ENCODE results near the gene TPPP2. TPM values are rescaled to one million over a fixed set of nuclear protein-coding genes. Genes with fewer than 3 reads are reported as not detected.
"Not testable (repeated sequence)": the region's sequence is repeated elsewhere in the genome, so short reads cannot be mapped to it uniquely, and the experiment has no call there.

The TPPP2 gene
- total RNA-seq, 1 donor from 2014 or later = not detected

DNA sequence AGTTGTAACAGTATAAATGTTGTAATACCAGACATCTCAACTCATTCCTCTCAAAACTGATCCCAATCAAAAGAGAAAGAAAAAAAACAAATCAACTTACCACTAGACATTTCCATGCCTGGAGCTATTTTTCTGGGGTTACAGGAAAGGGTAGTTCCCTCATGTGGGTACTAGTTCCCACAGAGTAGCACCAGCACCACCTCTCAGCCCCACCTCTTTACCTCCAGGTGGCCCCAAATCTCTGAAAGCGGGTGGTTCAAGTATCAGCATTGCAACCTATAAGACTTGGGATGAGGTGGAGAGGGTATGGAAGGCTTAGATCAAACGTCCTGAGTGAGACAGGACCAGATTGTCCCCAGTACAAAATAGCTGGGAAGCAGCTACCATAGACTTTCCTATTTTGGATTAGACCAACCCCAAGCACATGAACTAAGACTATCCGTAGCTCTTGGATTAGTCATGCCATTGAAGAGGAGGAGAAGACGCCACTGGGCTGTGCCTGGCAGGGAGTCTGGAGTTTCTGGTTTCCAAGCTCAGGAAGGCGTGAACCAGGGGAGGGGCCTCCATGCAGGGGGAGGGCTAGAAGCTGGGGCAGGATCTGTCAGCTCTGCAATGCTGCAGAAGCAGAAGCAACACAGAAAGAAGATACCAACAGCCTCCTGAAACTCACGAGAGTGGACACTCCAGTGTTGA, 31.2 kb upstream of the TPPP2 start, which contains the start of gene SLC39A2:
Gene SLC39A2, plus strand, starts transcription at position 620 of the 693 bp plus-strand sequence. CDS start 154 bp downstream, outside the sequence.
- Histone ChIP-seq H3K27me3 (ENCODE audit: control insufficient read depth, insufficient read depth, low read length) (no peaks in the 10 kb centered on the region), H3K36me3 (ENCODE audit: control insufficient read depth, insufficient read depth, low read length) (peaks cover 4% of the 10 kb centered on the region), H3K4me3 (ENCODE audit: low read depth, low read length) (no peak within 1 kb of the TSS)
- TF ChIP-seq, protein P1, sequence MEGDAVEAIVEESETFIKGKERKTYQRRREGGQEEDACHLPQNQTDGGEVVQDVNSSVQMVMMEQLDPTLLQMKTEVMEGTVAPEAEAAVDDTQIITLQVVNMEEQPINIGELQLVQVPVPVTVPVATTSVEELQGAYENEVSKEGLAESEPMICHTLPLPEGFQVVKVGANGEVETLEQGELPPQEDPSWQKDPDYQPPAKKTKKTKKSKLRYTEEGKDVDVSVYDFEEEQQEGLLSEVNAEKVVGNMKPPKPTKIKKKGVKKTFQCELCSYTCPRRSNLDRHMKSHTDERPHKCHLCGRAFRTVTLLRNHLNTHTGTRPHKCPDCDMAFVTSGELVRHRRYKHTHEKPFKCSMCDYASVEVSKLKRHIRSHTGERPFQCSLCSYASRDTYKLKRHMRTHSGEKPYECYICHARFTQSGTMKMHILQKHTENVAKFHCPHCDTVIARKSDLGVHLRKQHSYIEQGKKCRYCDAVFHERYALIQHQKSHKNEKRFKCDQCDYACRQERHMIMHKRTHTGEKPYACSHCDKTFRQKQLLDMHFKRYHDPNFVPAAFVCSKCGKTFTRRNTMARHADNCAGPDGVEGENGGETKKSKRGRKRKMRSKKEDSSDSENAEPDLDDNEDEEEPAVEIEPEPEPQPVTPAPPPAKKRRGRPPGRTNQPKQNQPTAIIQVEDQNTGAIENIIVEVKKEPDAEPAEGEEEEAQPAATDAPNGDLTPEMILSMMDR (IDR thresholded peaks at IDR 0.05; ENCODE audit: insufficient read depth, low read length, poor library complexity, severe bottlenecking) = no peak
- DNase-seq (ENCODE audit: low read depth) = peak; percentile 23

DNA sequence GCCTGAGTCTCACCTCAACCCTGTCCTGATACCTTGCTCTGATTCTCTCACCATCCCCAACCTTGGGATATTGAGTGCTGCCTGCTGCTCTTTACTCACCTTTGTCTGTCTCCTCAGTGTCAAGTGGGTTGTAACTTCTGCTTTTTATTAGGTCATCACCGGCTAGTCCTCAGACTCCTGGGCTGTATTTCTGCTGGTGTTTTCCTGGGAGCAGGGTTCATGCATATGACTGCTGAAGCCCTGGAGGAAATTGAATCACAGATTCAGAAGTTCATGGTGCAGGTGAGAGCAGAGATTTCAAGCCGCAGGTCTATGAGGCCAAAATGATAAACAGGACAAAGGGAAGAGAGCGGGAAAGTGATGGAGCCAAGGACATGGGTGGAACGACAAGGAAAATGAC, 30.4 kb upstream of the TPPP2 start:
- TF ChIP-seq, protein P1 (IDR thresholded peaks at IDR 0.05; ENCODE audit: insufficient read depth, low read length, poor library complexity, severe bottlenecking) = no peak
- Histone ChIP-seq H3K4me3 (ENCODE audit: low read depth, low read length) (no peak overlapping the region), H3K27me3 (ENCODE audit: control insufficient read depth, insufficient read depth, low read length) (no peaks in the 10 kb centered on the region), H3K36me3 (ENCODE audit: control insufficient read depth, insufficient read depth, low read length) (peaks cover 4% of the 10 kb centered on the region)
- no peak for DNase-seq (ENCODE audit: low read depth)

DNA sequence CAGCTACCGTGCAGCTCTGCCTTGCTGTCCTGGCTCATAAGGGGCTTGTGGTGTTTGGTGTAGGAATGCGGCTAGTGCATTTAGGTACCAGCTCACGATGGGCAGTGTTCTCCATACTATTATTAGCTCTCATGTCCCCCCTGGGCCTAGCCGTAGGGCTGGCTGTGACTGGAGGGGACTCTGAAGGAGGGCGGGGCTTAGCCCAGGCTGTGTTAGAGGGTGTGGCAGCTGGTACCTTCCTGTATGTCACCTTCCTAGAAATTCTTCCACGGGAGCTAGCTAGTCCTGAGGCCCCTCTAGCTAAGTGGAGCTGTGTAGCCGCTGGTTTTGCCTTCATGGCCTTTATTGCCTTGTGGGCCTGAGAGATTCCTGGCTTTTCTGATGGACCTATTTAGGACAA, 28.8 kb upstream of the TPPP2 start:
- H3K36me3 ChIP-seq (ENCODE audit: control insufficient read depth, insufficient read depth, low read length) = peaks cover 2% of the 10 kb centered on the region
- no peak for DNase-seq (ENCODE audit: low read depth)

DNA sequence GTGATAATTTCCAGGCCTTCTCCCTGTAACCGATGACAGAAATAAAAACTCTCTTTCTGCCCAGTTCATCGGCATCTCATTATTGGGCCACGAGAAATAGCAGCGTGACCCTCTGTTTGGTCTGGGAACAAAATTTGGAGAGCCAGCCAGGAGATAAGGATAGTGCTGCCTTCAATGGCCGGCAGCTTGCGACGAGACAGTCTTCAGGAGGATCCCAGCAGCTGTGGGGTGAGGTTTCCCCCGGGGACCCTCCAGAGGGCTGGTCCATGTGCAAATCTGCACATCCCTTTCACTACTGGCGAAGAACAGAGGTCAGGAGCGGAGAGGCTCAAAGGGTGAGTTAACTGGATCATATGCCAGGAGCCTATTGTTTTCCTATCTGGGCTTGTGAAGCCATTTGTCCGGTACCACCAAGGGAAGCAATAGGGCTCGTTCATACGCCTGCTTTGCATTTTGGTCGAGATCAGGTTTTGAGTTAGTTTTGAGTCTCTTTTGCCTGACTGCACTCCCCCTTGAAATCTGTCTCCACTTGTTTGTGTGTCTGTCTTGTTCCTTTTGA, 26.1 kb upstream of the TPPP2 start:
- no peak overlapping the region for H3K4me3 ChIP-seq (ENCODE audit: low read depth, low read length)
- no peaks in the 10 kb centered on the region for H3K36me3 ChIP-seq (ENCODE audit: control insufficient read depth, insufficient read depth, low read length)

More for the DNA sequence above, 28.8 kb upstream of the TPPP2 start:
- no peaks in the 10 kb centered on the region for H3K27me3 ChIP-seq (ENCODE audit: control insufficient read depth, insufficient read depth, low read length)
- TF ChIP-seq, protein P1 (IDR thresholded peaks at IDR 0.05; ENCODE audit: insufficient read depth, low read length, poor library complexity, severe bottlenecking) = no peak
- no peak overlapping the region for H3K4me3 ChIP-seq (ENCODE audit: low read depth, low read length)

DNA sequence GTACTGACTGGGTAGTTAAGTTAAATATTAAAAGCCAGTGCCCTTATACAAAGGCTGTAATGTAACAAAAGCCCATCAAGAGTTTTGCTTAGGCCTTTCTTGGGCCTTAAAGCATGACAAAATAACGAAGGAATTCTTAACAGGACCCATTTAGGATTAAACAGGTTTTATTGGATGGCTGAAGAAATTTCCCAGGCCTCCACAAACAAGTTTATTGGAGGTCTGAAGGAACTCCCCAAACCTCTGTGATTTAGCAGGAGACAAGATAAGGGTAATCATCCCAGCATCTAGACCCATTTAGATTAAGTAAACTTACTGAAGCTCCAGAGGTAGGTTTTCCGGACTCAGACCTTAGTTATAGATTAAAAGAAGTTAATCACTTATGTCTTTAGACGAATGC, 20.3 kb upstream of the TPPP2 start:
- DNase-seq (ENCODE audit: low read depth); H3K36me3 ChIP-seq (ENCODE audit: control insufficient read depth, insufficient read depth, low read length); H3K4me3 ChIP-seq (ENCODE audit: low read depth, low read length); H3K27me3 ChIP-seq (ENCODE audit: control insufficient read depth, insufficient read depth, low read length): not testable (repeated sequence)

More for the DNA sequence above, 26.1 kb upstream of the TPPP2 start:
- no peaks in the 10 kb centered on the region for H3K27me3 ChIP-seq (ENCODE audit: control insufficient read depth, insufficient read depth, low read length)
- DNase-seq (ENCODE audit: low read depth) = no peak
- TF ChIP-seq, protein P1 (IDR thresholded peaks at IDR 0.05; ENCODE audit: insufficient read depth, low read length, poor library complexity, severe bottlenecking) = no peak

DNA sequence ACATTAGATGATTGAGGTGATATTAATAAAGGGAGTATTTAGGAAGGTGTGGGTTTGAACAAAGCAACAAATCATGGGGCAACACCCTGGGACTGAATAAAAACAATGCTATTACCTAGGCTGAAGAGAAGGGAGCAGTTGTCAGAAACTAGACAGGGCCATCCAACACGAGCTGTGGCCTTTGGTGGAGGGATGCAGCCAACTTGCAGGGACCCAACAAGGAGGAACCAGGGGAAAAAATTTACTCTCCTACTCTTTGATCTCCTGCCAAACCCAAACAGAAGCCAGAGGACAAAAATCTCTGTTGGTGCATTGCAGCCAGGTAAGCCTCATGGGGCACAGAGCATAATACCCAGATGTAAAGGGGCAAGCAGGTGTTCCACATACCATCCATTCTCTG, 18.9 kb upstream of the TPPP2 start:
- peaks cover 3% of the 10 kb centered on the region for H3K27me3 ChIP-seq (ENCODE audit: control insufficient read depth, insufficient read depth, low read length)
- TF ChIP-seq, protein P1 (IDR thresholded peaks at IDR 0.05; ENCODE audit: insufficient read depth, low read length, poor library complexity, severe bottlenecking) = no peak
- no peak overlapping the region for H3K4me3 ChIP-seq (ENCODE audit: low read depth, low read length)
- no peak for DNase-seq (ENCODE audit: low read depth)
- H3K36me3 ChIP-seq (ENCODE audit: control insufficient read depth, insufficient read depth, low read length) = no peaks in the 10 kb centered on the region
